T-helper 2 cell treated with Interferon-gamma antibody and Interleukin-4, amounts not matched to agents 100 ng/mL and 5 ng/mL, for 36 hours (primary cell): ENCODE results near the gene PIP4K2A. TPM values are rescaled to one million over a fixed set of nuclear protein-coding genes. Genes with fewer than 3 reads are reported as not detected.
"Not testable (repeated sequence)": the region's sequence is repeated elsewhere in the genome, so short reads cannot be mapped to it uniquely, and the experiment has no call there.

ENCODE experiments used
- intact Hi-C: fragments of 100-400 bp; cut with micrococcal nuclease; formaldehyde crosslinking; loops from one replicate; pipeline ENCODE4 v1.15.1; 2023
- total RNA-seq: library from RNA; stranded (reverse); gene quantifications from 2 replicates; pipeline ENCODE4 v1.2.3, GENCODE V29; 2022

Gene PIP4K2A
- total RNA-seq, 1 donor from 2014 or later, result 115 TPM

DNA sequence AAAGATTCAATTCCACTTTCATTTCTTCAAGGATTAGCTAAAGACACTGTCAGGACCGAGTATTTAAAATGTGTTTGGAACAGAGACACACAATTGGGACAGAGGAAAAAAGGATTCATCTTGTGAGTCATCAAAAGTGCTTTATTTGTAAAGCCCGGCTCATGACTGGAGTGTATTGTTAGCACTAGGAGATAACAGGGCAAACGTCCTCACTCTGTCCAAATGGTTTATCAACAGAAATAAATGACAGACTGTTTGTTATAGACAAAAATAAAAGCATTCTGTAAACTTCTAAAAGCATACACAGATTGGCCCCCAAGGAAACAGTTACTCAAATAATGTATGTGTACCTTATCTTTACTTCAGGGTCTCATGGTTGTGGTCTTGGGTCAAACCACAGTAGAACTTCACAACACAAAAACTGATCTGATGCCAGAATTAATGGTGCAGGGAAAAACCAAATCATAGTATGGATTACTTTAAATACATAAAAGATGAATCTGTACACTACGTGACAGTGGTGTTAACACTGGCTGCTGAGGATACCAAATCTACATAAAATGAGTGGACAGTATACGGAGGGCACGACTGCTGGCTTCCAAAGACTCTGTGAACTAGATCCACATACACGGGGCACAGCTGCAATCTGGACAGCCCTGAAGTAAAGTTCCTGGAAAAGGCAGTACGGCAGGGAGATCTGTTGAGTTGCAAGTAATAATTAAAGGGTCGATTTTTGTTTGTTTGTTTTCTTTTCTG is 179.4 kb downstream of the PIP4K2A start:
- intact Hi-C loops, result no loop called here

GRCh38 chr10:22531441-22531840 is 182.9 kb downstream of the PIP4K2A start:
- intact Hi-C loops, result no loop called here

DNA sequence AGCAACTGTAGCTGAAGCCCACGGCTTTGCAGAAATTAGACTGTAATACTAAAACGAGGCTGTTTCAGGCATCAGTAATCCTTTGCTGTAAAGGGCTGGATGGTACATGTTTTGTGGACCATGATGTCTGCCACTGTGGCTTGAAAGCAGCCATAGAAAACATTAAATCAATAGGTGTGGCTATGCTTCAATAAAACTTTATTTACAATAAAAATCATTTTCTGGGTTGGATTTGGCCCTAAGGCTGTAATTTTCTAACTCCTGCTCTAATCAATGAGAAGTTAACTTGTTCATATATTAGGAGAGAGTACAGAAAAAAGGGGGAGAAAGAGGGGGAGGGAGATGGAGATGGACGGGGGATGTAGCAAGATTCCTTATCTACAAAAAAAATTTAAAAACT is 183.4 kb downstream of the PIP4K2A start:
- intact Hi-C loops, result no loop called here

DNA sequence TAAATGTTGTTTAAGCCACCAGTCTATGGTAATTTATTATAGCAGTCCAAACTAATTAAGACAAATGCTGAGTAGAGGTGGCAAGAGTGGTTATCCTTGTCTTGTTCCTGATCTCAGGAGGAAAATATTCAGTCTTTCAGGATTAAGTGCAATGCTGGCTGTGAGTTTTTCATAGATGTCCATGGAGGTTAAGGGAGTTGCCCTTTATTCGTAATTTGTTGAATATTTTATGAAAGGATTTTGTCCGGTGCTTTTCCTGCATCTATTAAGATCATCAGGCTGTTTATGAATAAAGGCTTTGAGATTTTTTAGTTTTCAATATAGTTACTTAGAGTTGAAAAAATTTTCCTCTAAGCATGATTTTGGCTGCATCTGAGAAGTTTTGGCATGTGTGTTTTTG is 186.9 kb downstream of the PIP4K2A start:
- intact Hi-C loops, result no loop called here

DNA sequence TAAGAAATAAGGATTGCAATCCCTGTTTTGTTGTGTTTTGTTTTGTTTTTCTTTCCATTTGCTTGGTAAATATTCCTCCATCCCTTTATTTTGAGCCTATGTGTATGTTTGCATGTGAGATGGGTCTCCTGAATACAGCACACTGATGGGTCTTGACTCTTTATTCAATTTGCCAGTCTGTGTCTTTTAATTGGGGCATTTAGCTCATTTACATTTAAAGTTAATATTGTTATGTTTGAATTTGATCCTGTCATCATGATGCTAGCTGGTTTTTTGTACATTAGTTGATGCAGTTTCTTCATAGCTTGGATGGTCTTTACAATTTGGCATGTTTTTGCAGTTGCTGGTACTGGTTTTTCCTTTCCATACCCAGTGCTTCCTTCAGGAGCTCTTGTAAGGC is 190.0 kb downstream of the PIP4K2A start:
- intact Hi-C loops, result not testable (repeated sequence)

DNA sequence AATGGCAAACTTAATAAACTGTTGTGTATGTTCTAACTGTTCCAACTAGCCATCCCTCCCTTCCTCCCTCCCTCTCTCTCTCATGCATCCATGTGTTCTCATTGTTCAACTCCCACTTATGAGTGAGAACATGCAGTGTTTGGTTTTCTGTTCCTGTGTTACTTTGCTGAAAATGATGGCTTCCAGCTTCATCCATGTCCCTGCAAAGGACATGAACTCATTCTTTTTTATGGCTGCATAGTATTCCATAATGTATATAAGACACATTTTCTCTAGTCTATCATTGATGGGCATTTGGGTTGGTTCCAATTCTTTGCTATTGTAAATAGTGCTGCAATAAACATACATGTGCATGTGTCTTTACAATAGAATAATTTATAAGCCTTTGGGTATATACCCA is 193.7 kb downstream of the PIP4K2A start:
- intact Hi-C loops, result not testable (repeated sequence)

GRCh38 chr10:22518167-22518724 is 196.1 kb downstream of the PIP4K2A start:
- intact Hi-C loops, result no loop called here

GRCh38 chr10:22515009-22515408 is 199.4 kb downstream of the PIP4K2A start:
- intact Hi-C loops, result no loop called here

DNA sequence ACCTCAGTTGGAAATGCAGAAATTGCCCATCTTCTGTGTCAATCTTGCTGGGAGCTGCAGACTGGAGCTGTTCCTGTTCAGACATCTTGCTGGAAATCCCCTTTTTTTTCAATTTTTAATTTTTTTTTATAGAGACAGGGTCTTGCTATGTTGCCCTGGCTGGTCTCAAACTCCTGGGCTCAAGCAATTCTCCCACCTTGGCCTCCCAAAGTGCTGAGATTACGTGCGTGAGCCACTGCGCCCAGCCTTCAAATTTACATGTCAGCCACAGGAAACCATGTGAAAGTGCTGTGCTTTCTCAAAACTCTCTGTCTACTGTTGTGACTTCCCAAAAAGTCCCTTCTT is 200.0 kb downstream of the PIP4K2A start:
- intact Hi-C loops, result not testable (repeated sequence)

DNA sequence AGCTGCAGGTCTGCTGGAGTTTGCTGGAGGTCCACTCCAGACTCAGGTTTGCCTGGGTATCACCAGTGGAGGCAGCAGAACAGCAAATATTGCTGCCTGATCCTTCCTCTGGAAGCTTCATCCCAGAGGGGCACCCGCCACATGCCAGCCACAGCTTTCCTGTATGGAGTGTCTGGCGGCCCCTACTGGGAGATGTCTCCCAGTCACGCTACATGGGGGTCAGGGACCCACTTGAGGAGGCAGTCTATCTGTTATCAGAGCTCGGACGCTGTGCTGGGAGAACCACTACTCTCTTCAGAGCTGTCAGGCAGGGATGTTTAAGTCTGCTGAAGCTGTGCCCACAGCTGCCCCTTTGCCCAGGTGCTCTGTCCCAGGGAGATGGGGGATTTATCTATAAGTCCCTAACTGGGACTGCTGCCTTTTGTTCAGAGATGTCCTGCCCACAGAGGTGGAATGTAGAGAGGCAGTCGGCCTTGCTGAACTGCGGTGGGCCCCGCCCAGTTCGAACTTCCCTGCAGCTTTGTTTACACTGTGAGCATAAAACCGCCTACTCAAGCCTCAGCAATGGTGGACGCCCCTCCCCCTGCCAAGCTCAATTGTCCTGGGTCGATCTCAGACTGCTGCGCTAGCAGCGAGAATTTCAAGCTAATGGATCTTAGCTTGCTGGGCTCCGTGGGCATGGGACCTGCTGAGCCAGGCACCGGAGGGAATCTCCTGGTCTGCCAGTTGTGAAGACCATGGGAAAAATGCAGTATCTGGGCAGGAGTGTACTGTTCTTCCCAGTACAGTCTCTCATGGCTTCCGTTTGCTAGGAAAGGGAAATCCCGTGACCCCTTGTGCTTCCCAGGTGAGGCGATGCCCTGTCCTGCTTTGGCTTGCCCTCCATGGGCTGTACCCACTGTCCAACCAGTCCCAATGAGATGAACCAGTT is 200.6 kb downstream of the PIP4K2A start:
- intact Hi-C loops, result not testable (repeated sequence)

DNA sequence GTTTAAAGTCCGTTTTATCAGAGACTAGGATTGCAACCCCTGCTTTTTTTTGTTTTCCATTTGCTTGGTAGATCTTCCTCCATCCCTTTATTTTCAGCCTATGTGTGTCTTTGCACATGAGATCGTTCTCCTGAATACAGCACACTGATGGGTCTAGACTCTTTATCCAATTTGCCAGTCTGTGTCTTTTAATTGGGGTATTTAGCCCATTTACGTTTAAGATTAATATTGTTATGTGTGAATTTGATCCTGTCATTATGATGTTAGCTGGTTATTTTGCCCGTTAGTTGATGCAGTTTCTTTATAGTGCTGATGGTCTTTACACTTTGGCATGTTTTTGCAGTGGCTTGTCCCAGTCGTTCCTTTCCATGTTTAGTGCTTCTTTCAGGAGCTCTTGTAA is 202.4 kb downstream of the PIP4K2A start:
- intact Hi-C loops, result not testable (repeated sequence)

DNA sequence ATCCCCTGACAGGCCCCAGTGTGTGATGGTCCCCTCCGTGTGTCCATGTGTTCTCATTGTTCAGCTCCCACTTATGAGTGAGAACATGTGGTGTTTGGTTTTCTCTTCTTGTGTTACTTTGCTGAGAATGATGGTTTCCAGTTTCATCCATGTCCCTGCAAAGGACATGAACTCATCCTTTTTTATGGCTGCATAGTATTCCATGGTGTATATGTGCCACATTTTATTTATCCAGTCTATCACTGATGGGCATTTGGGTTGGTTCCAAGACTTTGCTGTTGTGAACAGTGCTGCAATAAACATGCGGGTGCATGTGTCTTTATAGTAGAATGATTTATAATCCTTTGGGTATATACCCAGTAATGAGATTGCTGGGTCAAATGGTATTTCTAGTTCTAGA is 206.2 kb downstream of the PIP4K2A start:
- intact Hi-C loops, result not testable (repeated sequence)

DNA sequence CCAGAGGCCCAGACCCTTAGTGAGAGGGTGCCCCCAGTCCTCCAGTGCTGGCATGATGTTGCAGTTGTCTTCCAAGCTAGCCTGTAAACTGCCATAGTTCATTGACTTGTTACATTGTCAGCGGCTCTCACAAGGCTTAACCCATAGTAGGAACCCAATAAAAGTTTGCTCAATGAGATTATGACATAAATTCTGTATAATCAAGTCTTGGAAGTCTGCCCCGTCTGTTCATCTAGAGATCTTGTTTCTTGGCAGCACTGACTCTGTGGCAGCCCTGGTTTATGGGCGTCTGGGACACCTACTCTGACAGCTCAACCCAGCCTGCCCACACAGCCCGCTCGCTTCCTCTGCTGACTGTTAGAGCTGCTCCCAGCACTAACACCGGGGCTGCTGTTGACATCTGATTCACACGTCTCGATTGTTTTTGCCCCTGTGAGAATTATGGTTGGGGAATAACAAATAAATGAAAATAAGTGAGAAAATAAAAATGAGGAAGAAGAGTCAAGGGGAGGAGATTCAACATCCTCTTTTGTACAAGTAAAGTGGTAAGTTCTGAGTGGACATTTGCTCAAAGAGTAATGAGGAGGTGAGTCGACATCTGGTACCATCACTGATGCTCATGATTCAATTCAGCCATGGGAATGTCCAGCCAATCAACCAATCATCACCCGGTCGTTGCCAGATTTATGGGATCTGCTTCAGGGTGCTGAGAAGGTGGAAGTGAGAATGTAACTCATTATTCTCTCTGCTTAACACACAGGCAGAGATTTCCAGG is 208.3 kb downstream of the PIP4K2A start:
- intact Hi-C loops, result no loop called here

DNA sequence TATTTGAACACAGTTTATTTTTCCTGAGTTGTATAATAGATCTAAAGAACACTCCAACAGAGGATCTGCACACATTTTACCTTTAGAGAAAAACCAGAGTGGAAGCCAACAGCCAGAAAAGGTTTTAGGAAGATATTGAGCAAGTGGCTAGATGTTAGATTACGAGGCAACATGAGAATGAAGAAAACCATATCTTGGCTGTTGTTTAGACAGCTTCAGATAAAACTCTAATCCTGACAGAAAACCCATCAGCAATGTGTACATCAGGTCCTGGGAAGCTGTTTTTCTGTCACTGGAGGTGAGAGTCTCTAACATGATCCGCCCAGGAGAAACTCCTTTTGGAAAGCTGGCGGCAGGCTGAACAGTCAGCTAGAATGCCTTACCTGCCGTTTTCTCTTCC is 209.6 kb downstream of the PIP4K2A start:
- intact Hi-C loops, result no loop called here

DNA sequence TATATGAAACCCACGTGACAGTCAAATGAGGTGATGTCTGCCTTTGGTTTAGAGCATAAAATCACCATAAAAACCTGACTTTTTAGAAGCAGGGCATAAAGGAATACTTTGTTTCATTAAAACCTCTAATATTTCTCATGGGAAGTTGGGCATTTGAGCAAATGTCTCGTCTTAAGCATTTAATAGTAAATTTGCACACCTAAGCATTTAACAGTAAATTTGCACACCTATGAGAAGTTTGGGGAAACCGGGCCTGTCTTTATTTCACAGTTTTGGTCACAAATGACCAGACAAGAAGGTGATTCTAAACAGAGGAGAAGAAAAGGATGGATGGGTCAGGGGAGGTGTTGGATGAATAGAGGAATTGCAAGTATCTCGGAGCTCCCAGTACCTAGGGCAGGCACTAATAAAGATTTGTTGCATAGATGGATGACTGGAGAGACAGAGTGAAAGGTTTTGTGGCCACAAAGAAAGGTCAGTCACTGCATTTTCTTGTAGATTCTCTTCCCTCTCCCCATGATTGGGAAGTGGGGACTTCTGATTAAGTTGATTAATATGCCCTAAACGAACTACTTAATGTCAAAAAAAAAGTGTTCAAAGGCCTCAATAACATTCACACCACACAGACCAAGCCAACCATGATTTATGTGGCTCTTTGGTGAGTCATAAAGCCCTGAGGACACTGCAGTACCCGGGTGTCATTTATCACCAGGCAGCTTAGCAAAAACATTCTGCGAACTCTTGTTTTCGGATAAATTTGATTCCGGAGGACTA is 210.9 kb downstream of the PIP4K2A start:
- intact Hi-C loops, result no loop called here

DNA sequence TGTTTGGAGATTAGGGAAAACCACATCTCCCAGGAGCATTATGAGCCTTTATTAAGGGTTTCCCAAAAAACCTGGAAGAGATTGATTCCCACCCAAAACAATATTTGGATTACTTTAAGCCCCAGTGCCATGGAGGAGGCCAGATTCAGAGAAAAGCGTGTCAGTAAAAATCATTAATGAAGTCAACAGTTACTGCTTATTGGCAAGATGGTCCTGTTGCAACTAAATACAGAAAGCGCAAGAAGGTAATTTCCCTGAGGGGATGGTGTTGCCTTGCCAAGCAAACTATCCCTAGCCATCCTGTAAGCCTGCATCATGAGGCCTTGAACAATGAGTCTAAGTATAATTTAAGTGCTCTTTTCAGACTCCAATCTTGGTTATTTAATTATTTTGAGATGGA is 212.5 kb downstream of the PIP4K2A start:
- intact Hi-C loops, result no loop called here

GRCh38 chr10:22501413-22501812 is 213.0 kb downstream of the PIP4K2A start:
- intact Hi-C loops, result no loop called here

- intact Hi-C loops, result no loop called here
These were observed 213.6 kb downstream of the PIP4K2A start for GRCh38 chr10:22500656-22501340.

GRCh38 chr10:22499973-22500372 is 214.4 kb downstream of the PIP4K2A start:
- intact Hi-C loops, result not testable (repeated sequence)

DNA sequence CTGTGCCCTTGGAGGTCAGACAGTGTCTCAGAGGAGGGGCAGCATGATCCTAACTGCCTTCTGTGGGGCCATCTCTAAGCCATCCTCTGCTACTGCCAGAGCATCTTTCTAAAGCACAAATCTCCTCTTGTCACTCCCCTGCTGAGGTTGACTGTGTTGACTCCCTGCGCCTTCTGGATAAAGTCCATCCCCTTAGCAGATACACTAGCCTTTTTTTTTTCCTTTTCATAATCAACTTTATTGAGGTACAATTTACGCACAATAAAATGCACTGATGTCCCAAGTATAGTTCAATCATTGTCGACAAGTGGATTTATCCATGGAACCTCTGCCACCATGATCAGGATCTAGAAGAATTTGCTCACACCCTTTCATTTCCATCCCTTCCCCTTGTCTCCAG is 219.0 kb downstream of the PIP4K2A start:
- intact Hi-C loops, result no loop called here
